ENCODE measurements around the gene USP6NL. TPM values are rescaled to one million over a fixed set of nuclear protein-coding genes. Genes with fewer than 3 reads are reported as not detected.

USP6NL gene
- total RNA-seq, 1 experiment from 2014 or later, result 13.0 TPM

- CTCF ChIA-PET, result no interaction called here
- no TSS peak for BruUV-seq (replicated peaks)
- POLR2A ChIA-PET (ENCODE audit: unreplicated experiment), result no interaction called here
- no peak overlapping the region for H2AFZ ChIP-seq (ENCODE audit: low read length)
- H3K9me3 ChIP-seq (ENCODE audit: low read length), result no peaks in the 10 kb centered on the region
- no peaks in the 10 kb centered on the region for H3F3A ChIP-seq (ENCODE audit: low read length, unreplicated experiment)
- H3K79me2 ChIP-seq (ENCODE audit: low read length), result no peaks in the 10 kb centered on the region
- H3K36me3 ChIP-seq (ENCODE audit: low read depth, low read length), result no peaks in the 10 kb centered on the region
- intact Hi-C loops (cut with micrococcal nuclease), result no loop called here
- no peak for DNase-seq
- H3K4me2 ChIP-seq (ENCODE audit: low read length), result no peak overlapping the region
- TF ChIP-seq, protein P1, sequence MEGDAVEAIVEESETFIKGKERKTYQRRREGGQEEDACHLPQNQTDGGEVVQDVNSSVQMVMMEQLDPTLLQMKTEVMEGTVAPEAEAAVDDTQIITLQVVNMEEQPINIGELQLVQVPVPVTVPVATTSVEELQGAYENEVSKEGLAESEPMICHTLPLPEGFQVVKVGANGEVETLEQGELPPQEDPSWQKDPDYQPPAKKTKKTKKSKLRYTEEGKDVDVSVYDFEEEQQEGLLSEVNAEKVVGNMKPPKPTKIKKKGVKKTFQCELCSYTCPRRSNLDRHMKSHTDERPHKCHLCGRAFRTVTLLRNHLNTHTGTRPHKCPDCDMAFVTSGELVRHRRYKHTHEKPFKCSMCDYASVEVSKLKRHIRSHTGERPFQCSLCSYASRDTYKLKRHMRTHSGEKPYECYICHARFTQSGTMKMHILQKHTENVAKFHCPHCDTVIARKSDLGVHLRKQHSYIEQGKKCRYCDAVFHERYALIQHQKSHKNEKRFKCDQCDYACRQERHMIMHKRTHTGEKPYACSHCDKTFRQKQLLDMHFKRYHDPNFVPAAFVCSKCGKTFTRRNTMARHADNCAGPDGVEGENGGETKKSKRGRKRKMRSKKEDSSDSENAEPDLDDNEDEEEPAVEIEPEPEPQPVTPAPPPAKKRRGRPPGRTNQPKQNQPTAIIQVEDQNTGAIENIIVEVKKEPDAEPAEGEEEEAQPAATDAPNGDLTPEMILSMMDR (conservative IDR thresholded peaks at IDR 0.05; ENCODE audit: low read depth, low read length), result no peak
- no peak for TF ChIP-seq EZH2 (IDR thresholded peaks at IDR 0.05; ENCODE audit: low read length, unreplicated experiment)
- TF ChIP-seq EZH2phosphoT487 (IDR thresholded peaks at IDR 0.05; ENCODE audit: borderline replicate concordance, low read length), result no peak
- ATAC-seq, result no peak
- no peak overlapping the region for H3K27ac ChIP-seq (ENCODE audit: low read length)
- no peaks in the 10 kb centered on the region for H4K20me1 ChIP-seq (ENCODE audit: low read length)
- H3K27me3 ChIP-seq (ENCODE audit: low read length), result no peaks in the 10 kb centered on the region
- no peak overlapping the region for H3K4me3 ChIP-seq (ENCODE audit: low read length)
- H3K9ac ChIP-seq (ENCODE audit: low read length), result no peak overlapping the region
- no peaks in the 10 kb centered on the region for H3K9me2 ChIP-seq (replicated peaks; ENCODE audit: low read length)
- H3K4me1 ChIP-seq (ENCODE audit: insufficient read depth, low read length), result no peaks in the 10 kb centered on the region
Observed at GRCh38 chr10:11409357-11409756, 202.1 kb downstream of the USP6NL start.

DNA sequence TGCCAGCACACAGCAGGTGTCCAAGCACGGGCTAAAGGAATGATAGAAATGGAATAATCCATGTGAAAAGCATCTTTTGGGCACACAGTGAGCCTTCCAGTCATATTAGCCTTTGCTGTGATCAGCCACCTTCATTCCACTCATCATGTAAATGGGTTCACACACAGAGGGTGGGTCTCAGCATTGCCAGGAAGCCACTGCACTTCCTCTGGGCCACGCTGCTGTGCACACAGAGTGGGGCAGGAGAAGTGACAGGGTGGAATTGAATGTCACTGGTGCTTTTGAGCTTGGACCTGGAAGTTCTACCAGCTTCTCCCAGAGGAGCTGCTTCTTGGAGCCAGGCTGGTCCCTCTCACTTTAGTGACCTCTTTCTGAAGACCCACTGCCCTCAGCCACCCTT lies 203.5 kb downstream of the USP6NL start:
- no peak overlapping the region for H3K27ac ChIP-seq (ENCODE audit: low read length)
- no peak overlapping the region for H3K9ac ChIP-seq (ENCODE audit: low read length)
- intact Hi-C loops (cut with micrococcal nuclease), result no loop called here
- no peak overlapping the region for H3K4me2 ChIP-seq (ENCODE audit: low read length)
- H3K4me1 ChIP-seq (ENCODE audit: insufficient read depth, low read length), result no peaks in the 10 kb centered on the region
- H3K79me2 ChIP-seq (ENCODE audit: low read length), result no peaks in the 10 kb centered on the region
- DNase-seq (no peak), ATAC-seq (no peak)
- no peaks in the 10 kb centered on the region for H3K9me3 ChIP-seq (ENCODE audit: low read length)
- TF ChIP-seq, protein P1 (conservative IDR thresholded peaks at IDR 0.05; ENCODE audit: low read depth, low read length), result no peak
- no peak for TF ChIP-seq EZH2 (IDR thresholded peaks at IDR 0.05; ENCODE audit: low read length, unreplicated experiment)
- TF ChIP-seq EZH2phosphoT487 (IDR thresholded peaks at IDR 0.05; ENCODE audit: borderline replicate concordance, low read length), result no peak
- no TSS peak for BruUV-seq (replicated peaks)
- H3K36me3 ChIP-seq (ENCODE audit: low read depth, low read length), result no peaks in the 10 kb centered on the region
- no peak overlapping the region for H3K4me3 ChIP-seq (ENCODE audit: low read length)
- no peak overlapping the region for H2AFZ ChIP-seq (ENCODE audit: low read length)
- H3F3A ChIP-seq (ENCODE audit: low read length, unreplicated experiment), result no peaks in the 10 kb centered on the region
- ChIA-PET POLR2A (ENCODE audit: unreplicated experiment) (no interaction called here), CTCF (no interaction called here)
- no peaks in the 10 kb centered on the region for H4K20me1 ChIP-seq (ENCODE audit: low read length)
- H3K9me2 ChIP-seq (replicated peaks; ENCODE audit: low read length), result no peaks in the 10 kb centered on the region
- H3K27me3 ChIP-seq (ENCODE audit: low read length), result no peaks in the 10 kb centered on the region

DNA sequence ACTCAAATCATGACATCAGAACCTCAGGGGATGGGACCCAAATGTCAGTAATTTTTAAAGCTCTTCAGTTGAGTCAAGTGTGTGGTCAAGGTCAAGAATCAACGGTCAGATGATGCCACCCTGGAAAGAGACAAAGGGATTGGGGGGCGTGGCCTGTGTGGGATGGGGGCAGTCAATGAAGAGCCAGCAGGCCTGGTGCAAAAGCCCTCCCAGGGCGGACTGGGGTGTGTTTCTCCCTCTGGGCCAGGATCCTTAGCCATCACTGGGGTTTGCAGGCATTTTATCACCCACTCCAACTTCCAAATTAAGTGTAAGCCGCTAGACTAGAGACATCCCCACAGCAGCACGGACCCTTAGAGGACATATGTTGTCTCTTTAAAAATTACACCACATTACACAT lies 204.7 kb downstream of the USP6NL start:
- H3K27ac ChIP-seq (ENCODE audit: low read length), result no peak overlapping the region
- CTCF ChIA-PET, result no interaction called here
- DNase-seq (no peak), ATAC-seq (no peak)
- H4K20me1 ChIP-seq (ENCODE audit: low read length), result no peaks in the 10 kb centered on the region
- POLR2A ChIA-PET (ENCODE audit: unreplicated experiment), result no interaction called here
- H3K9me2 ChIP-seq (replicated peaks; ENCODE audit: low read length), result no peaks in the 10 kb centered on the region
- no peaks in the 10 kb centered on the region for H3K27me3 ChIP-seq (ENCODE audit: low read length)
- no peak for TF ChIP-seq EZH2 (IDR thresholded peaks at IDR 0.05; ENCODE audit: low read length, unreplicated experiment)
- no peak for TF ChIP-seq EZH2phosphoT487 (IDR thresholded peaks at IDR 0.05; ENCODE audit: borderline replicate concordance, low read length)
- TF ChIP-seq, protein P1 (conservative IDR thresholded peaks at IDR 0.05; ENCODE audit: low read depth, low read length), result no peak
- no peak overlapping the region for H3K4me2 ChIP-seq (ENCODE audit: low read length)
- no peaks in the 10 kb centered on the region for H3K4me1 ChIP-seq (ENCODE audit: insufficient read depth, low read length)
- H2AFZ ChIP-seq (ENCODE audit: low read length), result no peak overlapping the region
- H3K9me3 ChIP-seq (ENCODE audit: low read length), result no peaks in the 10 kb centered on the region
- H3K79me2 ChIP-seq (ENCODE audit: low read length), result no peaks in the 10 kb centered on the region
- no peak overlapping the region for H3K4me3 ChIP-seq (ENCODE audit: low read length)
- intact Hi-C loops (cut with micrococcal nuclease), result no loop called here
- H3F3A ChIP-seq (ENCODE audit: low read length, unreplicated experiment), result no peaks in the 10 kb centered on the region
- H3K36me3 ChIP-seq (ENCODE audit: low read depth, low read length), result no peaks in the 10 kb centered on the region
- BruUV-seq (replicated peaks), result no TSS peak
- no peak overlapping the region for H3K9ac ChIP-seq (ENCODE audit: low read length)

All from PC-3 (cell line).